NK-92 (cell line): ENCODE measurements around the gene RTP5.
"Not testable (repeated sequence)": the region's sequence is repeated elsewhere in the genome, so short reads cannot be mapped to it uniquely, and the experiment has no call there.

Source experiments
- DNase-seq: peaks from one replicate; lab custom pipeline; 2025; ENCODE audit not compliant: unreplicated experiment; lab: John Stamatoyannopoulos, UW

Gene RTP5

GRCh38 chr2:241869087-241869961 is at the start of gene RTP5:
Gene RTP5, plus strand, starts transcription at chr2:241869729. Its CDS starts 28 bp downstream, at chr2:241869757.
- DNase-seq, result no peak

GRCh38 chr2:241819947-241820624 is 49.4 kb upstream of the RTP5 start:
- DNase-seq, result not testable (repeated sequence)

- DNase-seq, result no peak
Measured at GRCh38 chr2:241820625-241821384, 48.7 kb upstream of the RTP5 start.

- DNase-seq, result no peak
Measured at GRCh38 chr2:241821460-241822263, 47.9 kb upstream of the RTP5 start.

GRCh38 chr2:241822264-241822623 is 47.3 kb upstream of the RTP5 start:
- no peak for DNase-seq

- not testable (repeated sequence) for DNase-seq
Measured at GRCh38 chr2:241823531-241824437, 45.7 kb upstream of the RTP5 start.

- no peak for DNase-seq
Measured at GRCh38 chr2:241827394-241827793, 42.1 kb upstream of the RTP5 start.

GRCh38 chr2:241833101-241833663 is 36.3 kb upstream of the RTP5 start:
- no peak for DNase-seq

- DNase-seq, result not testable (repeated sequence)
Measured at GRCh38 chr2:241833756-241834526, 35.6 kb upstream of the RTP5 start.

GRCh38 chr2:241834527-241835210 is 34.9 kb upstream of the RTP5 start:
- DNase-seq, result no peak

GRCh38 chr2:241835611-241836010 is 33.9 kb upstream of the RTP5 start:
- no peak for DNase-seq

GRCh38 chr2:241836292-241836691 is 33.2 kb upstream of the RTP5 start:
- DNase-seq, result no peak

GRCh38 chr2:241837197-241837965 is 32.1 kb upstream of the RTP5 start:
- no peak for DNase-seq

- DNase-seq, result no peak
Measured at GRCh38 chr2:241841181-241842066, 28.1 kb upstream of the RTP5 start.

GRCh38 chr2:241842067-241842415 is 27.5 kb upstream of the RTP5 start:
- DNase-seq, result no peak

- DNase-seq, result no peak
Measured at GRCh38 chr2:241842620-241843211, 26.8 kb upstream of the RTP5 start.
